Smooth muscle cell (in vitro differentiated cells): ENCODE data around the gene ANKS1A. TPM values are rescaled to one million over a fixed set of nuclear protein-coding genes. Genes with fewer than 3 reads are reported as not detected.
"Not testable (repeated sequence)": the region's sequence is repeated elsewhere in the genome, so short reads cannot be mapped to it uniquely, and the experiment has no call there.

Experiments used
- DNase-seq: peaks from one replicate; lab custom pipeline; 2025; ENCODE audit not compliant: unreplicated experiment; lab: John Stamatoyannopoulos, UW
- H2AFZ ChIP-seq: fragments of 200-600 bp; sonication (generic); 2 replicates; pipeline ENCODE4 v1.6.0; 2016; ENCODE audit warnings: antibody characterized with exemption, low read depth, mild to moderate bottlenecking
- H3F3A ChIP-seq: fragments of 200-600 bp; sonication (generic); 2 replicates; pipeline ENCODE4 v1.6.0; 2017; ENCODE audit warnings: antibody characterized with exemption, low read depth
- H3K27ac ChIP-seq: fragments of 200-600 bp; sonication (generic); 2 replicates; pipeline ENCODE4 v1.5.1; 2016; ENCODE audit warnings: low read depth, mild to moderate bottlenecking
- H3K27me3 ChIP-seq: fragments of 200-600 bp; sonication (generic); 2 replicates; pipeline ENCODE4 v1.6.1; 2016; ENCODE audit warnings: low read depth, mild to moderate bottlenecking
- H3K36me3 ChIP-seq: fragments of 200-600 bp; sonication (generic); 2 replicates; pipeline ENCODE4 v1.5.1; 2016; ENCODE audit warnings: low read depth
- H3K4me1 ChIP-seq: fragments of 200-600 bp; sonication (generic); 2 replicates; pipeline ENCODE4 v1.5.1; 2016; ENCODE audit warnings: low read depth
- H3K4me2 ChIP-seq: fragments of 200-600 bp; sonication (generic); 2 replicates; pipeline ENCODE4 v1.6.0; 2016; ENCODE audit warnings: mild to moderate bottlenecking
- H3K4me3 ChIP-seq: fragments of 200-600 bp; sonication (generic); 2 replicates; pipeline ENCODE4 v1.5.1; 2016; ENCODE audit warnings: mild to moderate bottlenecking
- H3K79me2 ChIP-seq: fragments of 200-600 bp; sonication (generic); 2 replicates; pipeline ENCODE4 v1.6.0; 2016; ENCODE audit warnings: low read depth, mild to moderate bottlenecking
- H3K9ac ChIP-seq: fragments of 200-600 bp; sonication (generic); 2 replicates; pipeline ENCODE4 v1.6.0; 2016; ENCODE audit warnings: low read depth
- H3K9me3 ChIP-seq: fragments of 200-600 bp; sonication (generic); replicated peaks from 2 replicates; pipeline ENCODE4 v1.5.1; 2016; ENCODE audit warnings: low read depth
- H4K20me1 ChIP-seq: fragments of 200-600 bp; sonication (generic); 2 replicates; pipeline ENCODE4 v1.6.0; 2016; ENCODE audit warnings: low read depth
- CTCF ChIP-seq: fragments of 200-600 bp; sonication (generic); IDR thresholded peaks from 2 replicates; pipeline ENCODE4 v1.5.1; 2017; ENCODE audit warnings: borderline replicate concordance, mild to moderate bottlenecking, antibody characterized with exemption; ENCODE audit not compliant: insufficient read depth, poor library complexity, severe bottlenecking
- WGBS: methylation state at CpG from one replicate; pipeline ENCODE4 v1.1.7; 2016; ENCODE audit warnings: low lambda C conversion rate; 5-methylcytosine and 5-hydroxymethylcytosine counted together
- polyA plus RNA-seq: library from polyadenylated mRNA; unstranded; fragments of >200 nt; fragmentation: Nextera tagmentation; extraction: Ambion mirVana; gene quantifications from 2 replicates; pipeline ENCODE4 v1.2.1, GENCODE V29; 2016
- total RNA-seq: library from RNA; depleted of rRNA; stranded (reverse); fragments of >200 nt; gene quantifications from 2 replicates; pipeline ENCODE4 v1.2.3, GENCODE V29; 2014

Gene ANKS1A
- total and polyA plus RNA-seq, 2 experiments from 2014 or later = 28.9 to 39.2 TPM

- WGBS = 93% methylated on average over 4 of the region's 4 CpGs
- Histone ChIP-seq H3K9ac (no peak overlapping the region), H3F3A (no peaks in the 10 kb centered on the region), H3K27me3 (no peaks in the 10 kb centered on the region), H3K4me2 (no peak overlapping the region), H3K27ac (no peak overlapping the region), H3K79me2 (peaks cover 15% of the 10 kb centered on the region), H3K36me3 (no peaks in the 10 kb centered on the region), H3K9me3 (no peaks in the 10 kb centered on the region), H3K4me3 (no peak overlapping the region), H3K4me1 (peaks cover 26% of the 10 kb centered on the region), H4K20me1 (peaks cover 86% of the 10 kb centered on the region), H2AFZ (no peak overlapping the region)
- TF ChIP-seq CTCF = no peak
- DNase-seq = no peak
Measured at GRCh38 chr6:34929241-34929978, 40.4 kb downstream of the ANKS1A start.

DNA sequence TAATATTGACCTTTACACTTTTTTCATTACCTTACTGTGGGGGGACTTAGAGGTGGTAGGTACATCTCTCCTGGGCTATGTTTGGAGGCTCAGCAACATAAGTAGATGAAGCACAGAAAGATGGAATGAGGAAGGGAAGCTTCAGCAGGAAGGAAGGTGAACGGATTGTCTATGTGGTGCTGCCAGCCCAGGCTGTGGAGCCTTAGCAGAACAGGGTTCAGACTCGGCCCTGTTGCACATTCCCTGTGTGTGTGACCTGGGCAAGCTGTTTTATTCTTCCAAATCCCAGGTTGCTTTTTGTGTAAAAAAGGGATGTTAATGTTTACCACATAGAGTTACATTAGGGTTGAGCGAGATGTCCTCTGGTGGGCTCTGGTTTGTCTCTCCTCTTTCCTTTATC, 41.2 kb downstream of the ANKS1A start:
- no peak for DNase-seq
- Histone ChIP-seq H3K27ac (no peak overlapping the region), H3K4me3 (no peak overlapping the region), H3K27me3 (no peaks in the 10 kb centered on the region), H2AFZ (no peak overlapping the region), H3K4me2 (no peak overlapping the region), H3K9me3 (no peaks in the 10 kb centered on the region), H3K4me1 (peaks cover 23% of the 10 kb centered on the region), H3K36me3 (no peaks in the 10 kb centered on the region), H3F3A (no peaks in the 10 kb centered on the region), H3K79me2 (peaks cover 15% of the 10 kb centered on the region), H3K9ac (no peak overlapping the region), H4K20me1 (peaks cover 87% of the 10 kb centered on the region)
- no peak for TF ChIP-seq CTCF
- WGBS = 88% methylated on average over 3 of the region's 3 CpGs

DNA sequence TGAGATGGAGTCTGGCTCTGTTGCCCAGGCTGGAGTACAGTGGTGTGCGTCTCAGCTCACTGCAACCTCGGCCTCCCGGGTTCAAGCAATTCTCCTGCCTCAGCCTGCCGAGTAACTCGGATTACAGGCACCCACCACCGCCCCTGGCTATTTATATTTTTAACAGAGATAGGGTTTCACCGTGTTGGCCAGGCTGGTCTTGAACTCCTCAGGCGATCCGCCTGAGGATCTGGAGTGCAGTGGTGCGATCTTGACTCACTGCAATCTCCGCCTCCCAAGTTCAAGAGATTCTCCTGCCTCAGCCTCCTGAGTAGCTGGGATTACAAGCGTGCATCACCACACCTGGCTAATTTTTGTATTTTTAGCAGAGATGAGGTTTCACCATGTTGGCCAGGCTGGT, 43.1 kb downstream of the ANKS1A start:
- not testable (repeated sequence) for H3K27me3 ChIP-seq, DNase-seq, H3K4me2 ChIP-seq, H3F3A ChIP-seq, H3K27ac ChIP-seq, H3K36me3 ChIP-seq, H3K9ac ChIP-seq, H3K4me1 ChIP-seq, H2AFZ ChIP-seq, H3K4me3 ChIP-seq, H3K9me3 ChIP-seq
- H3K79me2 ChIP-seq = peaks cover 15% of the 10 kb centered on the region
- 96% methylated on average over 12 of the region's 12 CpGs for WGBS
- peaks cover 81% of the 10 kb centered on the region for H4K20me1 ChIP-seq

DNA sequence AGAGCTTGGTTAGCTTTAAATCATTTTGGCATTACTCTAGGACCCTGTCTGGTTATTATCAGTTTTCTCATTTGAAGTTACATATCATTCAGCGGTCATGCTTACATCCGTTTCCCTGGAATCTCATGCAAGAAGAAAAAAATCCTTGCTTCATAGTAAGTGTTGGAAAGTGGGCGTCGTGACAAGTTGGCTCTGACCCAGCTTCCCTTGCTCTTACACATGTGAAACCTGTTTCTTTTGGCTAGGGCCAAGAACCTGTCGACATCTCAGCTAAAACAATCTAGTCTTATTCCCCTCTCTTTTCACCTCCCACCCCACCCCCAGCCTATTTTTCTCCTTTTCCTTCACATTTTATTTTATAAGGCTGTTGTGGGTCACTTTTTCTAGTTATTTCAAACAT, 45.5 kb downstream of the ANKS1A start:
- Histone ChIP-seq H3K79me2 (peaks cover 15% of the 10 kb centered on the region), H3K27ac (no peak overlapping the region)
- DNase-seq = no peak

More for the DNA sequence above, 45.5 kb downstream of the ANKS1A start:
- peaks cover 5% of the 10 kb centered on the region for H3F3A ChIP-seq
- no peaks in the 10 kb centered on the region for H3K9me3 ChIP-seq
- no peaks in the 10 kb centered on the region for H3K4me1 ChIP-seq
- no peak overlapping the region for H2AFZ ChIP-seq
- WGBS = 89% methylated on average over 5 of the region's 5 CpGs
- TF ChIP-seq CTCF = no peak
- H4K20me1 ChIP-seq = peaks cover 78% of the 10 kb centered on the region
- H3K27me3 ChIP-seq = no peaks in the 10 kb centered on the region
- H3K9ac ChIP-seq = no peak overlapping the region
- H3K36me3 ChIP-seq = no peaks in the 10 kb centered on the region
- no peak overlapping the region for H3K4me3 ChIP-seq
- no peak overlapping the region for H3K4me2 ChIP-seq
